ENCODE data around the gene AVPI1. TPM values are rescaled to one million over a fixed set of nuclear protein-coding genes. Genes with fewer than 3 reads are reported as not detected.

AVPI1 gene
- total and polyA plus RNA-seq, 2 of the 13 experiments (the other 11 are each of a cell fraction or from before 2014, with no cell fraction given) = 39.8 to 61.2 TPM

GRCh38 chr10:97686962-97687784, at the start of gene AVPI1 (continued):
- TF ChIP-seq KIAA2018 (CRISPR knock-in tag; IDR thresholded peaks at IDR 0.05; ENCODE audit: borderline replicate concordance) = no peak; the same call in 1 of the 2 replicates
- TF ChIP-seq NFE2L2 (IDR thresholded peaks at IDR 0.05; ENCODE audit: low read length) = no peak
- TF ChIP-seq SMARCE1 (IDR thresholded peaks at IDR 0.05; ENCODE audit: borderline replicate concordance) = no peak
- TF ChIP-seq HOXA7 (CRISPR knock-in tag; IDR thresholded peaks at IDR 0.05) = no peak
- TF ChIP-seq YEATS2 (CRISPR knock-in tag; IDR thresholded peaks at IDR 0.05; ENCODE audit: borderline replicate concordance) = peak; percentile 56; the same call in 1 of the 2 replicates
- TF ChIP-seq MAZ (IDR thresholded peaks at IDR 0.05; ENCODE audit: borderline replicate concordance, low read depth, low read length) = peak; percentile 84
- peak; percentile 93; the same call in 1 of the 2 replicates for TF ChIP-seq MAZ (CRISPR knock-in tag; IDR thresholded peaks at IDR 0.05; ENCODE audit: low read depth)
- peak; percentile 23; the same call in 1 of the 2 replicates for TF ChIP-seq TBX3 (IDR thresholded peaks at IDR 0.05; ENCODE audit: borderline replicate concordance)
- TF ChIP-seq MEF2D (CRISPR knock-in tag; IDR thresholded peaks at IDR 0.05) = no peak; the same call in 1 of the 2 replicates
- TF ChIP-seq IRX3 (CRISPR knock-in tag; IDR thresholded peaks at IDR 0.05; ENCODE audit: borderline replicate concordance, low read depth) = 0 out of 2 replicates have a peak, but pooled peaks have one; percentile 25
- peak; percentile 91 for TF ChIP-seq ZNF883 (CRISPR knock-in tag; IDR thresholded peaks at IDR 0.05; ENCODE audit: not compliant biosample characterization)
- 0 out of 2 replicates have a peak, but pooled peaks have one; percentile 49 for TF ChIP-seq GLI4 (CRISPR knock-in tag; IDR thresholded peaks at IDR 0.05; ENCODE audit: borderline replicate concordance)
- peak; percentile 56; the same call in 1 of the 2 replicates for TF ChIP-seq SNAPC5 (CRISPR knock-in tag; IDR thresholded peaks at IDR 0.05; ENCODE audit: borderline replicate concordance)
- peak; percentile 83 for TF ChIP-seq ZNF142 (CRISPR knock-in tag; IDR thresholded peaks at IDR 0.05)

Data from HepG2 (cell line).